ENCODE data around the gene HMMR. TPM values are rescaled to one million over a fixed set of nuclear protein-coding genes. Genes with fewer than 3 reads are reported as not detected.

The HMMR gene
- total and polyA plus RNA-seq, 2 donors from 2014 or later, result 0.58 to 0.91 TPM

- intact Hi-C loops (cut with DNase I), result no loop called here
- Histone ChIP-seq H3K27ac (ENCODE audit: low read depth in 2 of 2, low read length in 2 of 2) (no peak overlapping the region), H3K36me3 (ENCODE audit: control insufficient read depth in 2 of 3, insufficient read depth in 3 of 3, low read length in 3 of 3) (no peaks in the 10 kb centered on the region), H3K4me1 (ENCODE audit: control insufficient read depth in 2 of 3, insufficient read depth in 2 of 3, low read depth in 1 of 3, low read length in 3 of 3) (peaks cover 0 to 6% (median 4%) of the 10 kb centered on the region in 3 donors), H3K9me3 (ENCODE audit: control insufficient read depth in 2 of 3, insufficient read depth in 1 of 3, low read length in 3 of 3) (no peaks in the 10 kb centered on the region), H3K9ac (ENCODE audit: low read length in 3 of 3) (no peak overlapping the region), H3K27me3 (ENCODE audit: control insufficient read depth, insufficient read depth, low read length) (no peaks in the 10 kb centered on the region), H3K4me3 (ENCODE audit: low read length in 3 of 3) (no peak overlapping the region)
- FAIRE-seq (no peak), DNase-seq (no peak)
- no peak for TF ChIP-seq CTCF (IDR thresholded peaks at IDR 0.05; ENCODE audit: borderline replicate concordance, extremely low read depth, insufficient read depth)
Observed at GRCh38 chr5:163432544-163432943, 27.9 kb upstream of the HMMR start.

DNA sequence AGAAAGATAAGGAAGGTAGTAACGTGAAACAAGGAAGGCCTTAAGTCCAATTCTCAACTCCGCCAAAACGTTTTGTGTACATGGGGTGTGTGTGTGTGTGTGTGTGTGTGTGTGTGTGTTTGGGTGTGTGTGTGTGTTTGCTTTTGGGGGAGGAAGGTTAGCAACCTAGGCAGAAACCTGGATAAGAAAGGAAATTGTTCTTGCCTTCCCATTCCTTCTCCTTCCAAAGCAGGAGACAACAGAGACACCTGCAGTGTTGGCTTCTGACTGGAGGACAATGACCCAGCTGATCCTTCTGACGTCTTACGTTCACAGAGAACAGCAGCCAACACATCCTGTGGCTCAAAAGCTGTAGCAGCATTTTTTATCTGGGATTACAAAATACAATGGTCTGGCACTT lies 27.2 kb upstream of the HMMR start:
- Histone ChIP-seq H3K9me3 (ENCODE audit: control insufficient read depth in 2 of 3, insufficient read depth in 1 of 3, low read length in 3 of 3) (no peaks in the 10 kb centered on the region), H3K4me1 (ENCODE audit: control insufficient read depth in 2 of 3, insufficient read depth in 2 of 3, low read depth in 1 of 3, low read length in 3 of 3) (peaks cover 0 to 6% (median 6%) of the 10 kb centered on the region in 3 donors), H3K4me3 (ENCODE audit: low read length in 3 of 3) (no peak overlapping the region), H3K27me3 (ENCODE audit: control insufficient read depth, insufficient read depth, low read length) (no peaks in the 10 kb centered on the region), H3K27ac (ENCODE audit: low read depth in 2 of 2, low read length in 2 of 2) (no peak overlapping the region), H3K36me3 (ENCODE audit: control insufficient read depth in 2 of 3, insufficient read depth in 3 of 3, low read length in 3 of 3) (no peaks in the 10 kb centered on the region), H3K9ac (ENCODE audit: low read length in 3 of 3) (no peak overlapping the region)
- DNase-seq (no peak), FAIRE-seq (no peak)
- intact Hi-C loops (cut with DNase I), result no loop called here
- no peak for TF ChIP-seq CTCF (IDR thresholded peaks at IDR 0.05; ENCODE audit: borderline replicate concordance, extremely low read depth, insufficient read depth)

DNA sequence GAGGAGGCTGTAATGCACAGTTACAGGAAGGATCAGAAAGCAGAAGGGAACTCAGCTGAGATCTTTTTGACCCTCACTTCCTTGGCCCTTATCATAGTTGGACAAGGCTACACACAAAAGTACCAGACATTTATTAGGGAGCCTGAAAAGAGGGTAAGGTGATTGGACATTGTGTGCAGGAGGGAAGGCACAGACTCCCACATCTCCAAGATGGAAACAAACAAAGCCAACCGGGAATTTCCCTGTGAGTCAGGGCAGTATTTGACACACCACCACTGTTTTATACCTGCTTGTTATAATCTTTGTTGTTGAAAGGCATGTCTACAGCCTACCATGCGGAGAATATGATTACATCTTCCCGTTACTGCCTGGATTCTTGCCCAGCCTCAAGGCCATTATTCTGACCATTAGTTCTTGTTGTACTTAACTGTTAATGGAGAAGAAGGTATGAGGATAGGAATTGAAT lies 26.0 kb upstream of the HMMR start:
- Histone ChIP-seq H3K4me1 (ENCODE audit: control insufficient read depth in 2 of 3, insufficient read depth in 2 of 3, low read depth in 1 of 3, low read length in 3 of 3) (peaks cover 0 to 9% (median 8%) of the 10 kb centered on the region in 3 donors), H3K27me3 (ENCODE audit: control insufficient read depth, insufficient read depth, low read length) (no peaks in the 10 kb centered on the region), H3K9ac (ENCODE audit: low read length in 3 of 3) (no peak overlapping the region), H3K4me3 (ENCODE audit: low read length in 3 of 3) (peak overlapping the region in 1 of 3 donors; percentile 34), H3K9me3 (ENCODE audit: control insufficient read depth in 2 of 3, insufficient read depth in 1 of 3, low read length in 3 of 3) (no peaks in the 10 kb centered on the region), H3K27ac (ENCODE audit: low read depth in 2 of 2, low read length in 2 of 2) (no peak overlapping the region), H3K36me3 (ENCODE audit: control insufficient read depth in 2 of 3, insufficient read depth in 3 of 3, low read length in 3 of 3) (no peaks in the 10 kb centered on the region)
- TF ChIP-seq CTCF (IDR thresholded peaks at IDR 0.05; ENCODE audit: borderline replicate concordance, extremely low read depth, insufficient read depth), result no peak
- DNase-seq, result no peak
- no peak for FAIRE-seq
- intact Hi-C loops (cut with DNase I), result no loop called here

- no peak for TF ChIP-seq CTCF (IDR thresholded peaks at IDR 0.05; ENCODE audit: borderline replicate concordance, extremely low read depth, insufficient read depth)
- peaks cover 0 to 9% (median 4%) of the 10 kb centered on the region in 3 donors for H3K36me3 ChIP-seq (ENCODE audit: control insufficient read depth in 2 of 3, insufficient read depth in 3 of 3, low read length in 3 of 3)
- no peak for DNase-seq
- no peak for FAIRE-seq
- peaks cover 0 to 22% (median 12%) of the 10 kb centered on the region in 3 donors for H3K4me1 ChIP-seq (ENCODE audit: control insufficient read depth in 2 of 3, insufficient read depth in 2 of 3, low read depth in 1 of 3, low read length in 3 of 3)
- H3K9me3 ChIP-seq (ENCODE audit: control insufficient read depth in 2 of 3, insufficient read depth in 1 of 3, low read length in 3 of 3), result no peaks in the 10 kb centered on the region
- peak overlapping the region in 2 of 3 donors; percentile 6 to 29 for H3K9ac ChIP-seq (ENCODE audit: low read length in 3 of 3)
- intact Hi-C loops (cut with DNase I), result no loop called here
- H3K4me3 ChIP-seq (ENCODE audit: low read length in 3 of 3), result peak overlapping the region in 2 of 3 donors; percentile 69 to 86
- peak overlapping the region; percentile 30 to 82 for H3K27ac ChIP-seq (ENCODE audit: low read depth in 2 of 2, low read length in 2 of 2)
- no peaks in the 10 kb centered on the region for H3K27me3 ChIP-seq (ENCODE audit: control insufficient read depth, insufficient read depth, low read length)
Observed at GRCh38 chr5:163436515-163436914, 23.9 kb upstream of the HMMR start.

Measured in kidney (tissue), 14 donors.